Measurements from ENCODE around the gene NR2E1.

Gene NR2E1

GRCh38 chr6:108133594-108134179 lies 32.1 kb upstream of the NR2E1 start:
- ATAC-seq (ENCODE audit: low read depth) (peak; percentile 95), DNase-seq (ENCODE audit: low spot score) (peak; percentile 76)
- Histone ChIP-seq H3K36me3 (ENCODE audit: low read depth) (no peaks in the 10 kb centered on the region), H3K27me3 (ENCODE audit: insufficient read depth, poor library complexity, severe bottlenecking) (no peaks in the 10 kb centered on the region), H3K9me3 (ENCODE audit: severe bottlenecking) (no peaks in the 10 kb centered on the region), H3K4me3 (ENCODE audit: severe bottlenecking) (peak overlapping the region; percentile 19), H3K4me1 (ENCODE audit: insufficient read depth, poor library complexity, severe bottlenecking) (peaks cover 3% of the 10 kb centered on the region), H3K27ac (ENCODE audit: poor library complexity, severe bottlenecking) (no peak overlapping the region)
- TF ChIP-seq CTCF (IDR thresholded peaks at IDR 0.05; ENCODE audit: poor library complexity, severe bottlenecking): no peak

- DNase-seq (ENCODE audit: low spot score) (no peak), ATAC-seq (ENCODE audit: low read depth) (no peak)
- Histone ChIP-seq H3K27me3 (ENCODE audit: insufficient read depth, poor library complexity, severe bottlenecking) (no peaks in the 10 kb centered on the region), H3K4me3 (ENCODE audit: severe bottlenecking) (no peak overlapping the region), H3K4me1 (ENCODE audit: insufficient read depth, poor library complexity, severe bottlenecking) (peaks cover 3% of the 10 kb centered on the region), H3K27ac (ENCODE audit: poor library complexity, severe bottlenecking) (no peak overlapping the region), H3K9me3 (ENCODE audit: severe bottlenecking) (no peaks in the 10 kb centered on the region), H3K36me3 (ENCODE audit: low read depth) (no peaks in the 10 kb centered on the region)
- no peak for TF ChIP-seq CTCF (IDR thresholded peaks at IDR 0.05; ENCODE audit: poor library complexity, severe bottlenecking)
Measured at GRCh38 chr6:108134213-108134970, 31.4 kb upstream of the NR2E1 start.

- no peak overlapping the region for H3K27ac ChIP-seq (ENCODE audit: poor library complexity, severe bottlenecking)
- ATAC-seq (ENCODE audit: low read depth) (no peak), DNase-seq (ENCODE audit: low spot score) (no peak)
- no peaks in the 10 kb centered on the region for H3K27me3 ChIP-seq (ENCODE audit: insufficient read depth, poor library complexity, severe bottlenecking)
- no peaks in the 10 kb centered on the region for H3K36me3 ChIP-seq (ENCODE audit: low read depth)
- TF ChIP-seq CTCF (IDR thresholded peaks at IDR 0.05; ENCODE audit: poor library complexity, severe bottlenecking): no peak
- no peak overlapping the region for H3K4me3 ChIP-seq (ENCODE audit: severe bottlenecking)
- H3K4me1 ChIP-seq (ENCODE audit: insufficient read depth, poor library complexity, severe bottlenecking): no peaks in the 10 kb centered on the region
- H3K9me3 ChIP-seq (ENCODE audit: severe bottlenecking): no peaks in the 10 kb centered on the region
Measured at GRCh38 chr6:108142240-108142639, 23.6 kb upstream of the NR2E1 start.

GRCh38 chr6:108145639-108146038 lies 20.2 kb upstream of the NR2E1 start:
- no peak for TF ChIP-seq CTCF (IDR thresholded peaks at IDR 0.05; ENCODE audit: poor library complexity, severe bottlenecking)
- no peak for DNase-seq (ENCODE audit: low spot score)

GRCh38 chr6:108152446-108152845 lies 13.4 kb upstream of the NR2E1 start:
- no peak for ATAC-seq (ENCODE audit: low read depth)
- H3K4me1 ChIP-seq (ENCODE audit: insufficient read depth, poor library complexity, severe bottlenecking): no peaks in the 10 kb centered on the region
- no peak for TF ChIP-seq CTCF (IDR thresholded peaks at IDR 0.05; ENCODE audit: poor library complexity, severe bottlenecking)
- H3K36me3 ChIP-seq (ENCODE audit: low read depth): no peaks in the 10 kb centered on the region
- no peaks in the 10 kb centered on the region for H3K9me3 ChIP-seq (ENCODE audit: severe bottlenecking)
- DNase-seq (ENCODE audit: low spot score): no peak
- H3K4me3 ChIP-seq (ENCODE audit: severe bottlenecking): no peak overlapping the region
- H3K27me3 ChIP-seq (ENCODE audit: insufficient read depth, poor library complexity, severe bottlenecking): peaks cover 59% of the 10 kb centered on the region
- H3K27ac ChIP-seq (ENCODE audit: poor library complexity, severe bottlenecking): no peak overlapping the region

More at GRCh38 chr6:108145639-108146038, 20.2 kb upstream of the NR2E1 start:
- Histone ChIP-seq H3K27ac (ENCODE audit: poor library complexity, severe bottlenecking) (no peak overlapping the region), H3K27me3 (ENCODE audit: insufficient read depth, poor library complexity, severe bottlenecking) (peaks cover 14% of the 10 kb centered on the region), H3K36me3 (ENCODE audit: low read depth) (no peaks in the 10 kb centered on the region), H3K4me3 (ENCODE audit: severe bottlenecking) (no peak overlapping the region), H3K9me3 (ENCODE audit: severe bottlenecking) (no peaks in the 10 kb centered on the region), H3K4me1 (ENCODE audit: insufficient read depth, poor library complexity, severe bottlenecking) (no peaks in the 10 kb centered on the region)
- no peak for ATAC-seq (ENCODE audit: low read depth)
